Erythroblast (primary cell): ENCODE results near the gene MAP1LC3B2.
A peak's percentile ranks its signal among the peaks of the same experiment; 100 is the strongest.

Experiments used
- DNase-seq, 2 experiments: peaks; one replicate each; lab custom pipeline; 2025; lab: John Stamatoyannopoulos, UW
- GATA1 ChIP-seq: IDR thresholded peaks from 2 replicates; pipeline ENCODE4 v1.6.1; 2011; ENCODE audit warnings: low read depth, mild to moderate bottlenecking, control low read depth, low read length, moderate library complexity
- POLR2A ChIP-seq: IDR thresholded peaks from 2 replicates; pipeline ENCODE4 v1.6.1; 2011; ENCODE audit warnings: mild to moderate bottlenecking, low read length

MAP1LC3B2 gene

DNA sequence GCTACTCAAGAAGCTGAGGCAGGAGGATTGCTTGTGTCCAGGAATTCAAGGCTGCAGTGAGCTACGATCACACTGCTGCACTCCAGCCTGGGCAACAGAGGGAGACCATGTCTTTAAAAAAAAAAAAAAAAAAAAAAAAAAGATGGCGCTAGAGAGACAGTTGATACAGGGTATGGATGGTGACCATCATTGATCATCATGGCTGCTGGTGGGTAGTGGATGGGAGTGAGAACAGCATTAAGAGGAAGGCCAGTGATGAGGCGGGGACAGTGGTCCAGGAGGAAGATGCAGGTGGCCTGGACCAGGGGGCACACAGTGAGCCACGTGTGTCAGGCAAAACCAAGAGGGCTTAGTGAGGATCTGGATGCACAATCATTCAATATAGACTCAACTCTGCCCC, 26.8 kb upstream of the MAP1LC3B2 start:
- DNase-seq = peak in 1 of 2 experiments; percentile 33
- TF ChIP-seq POLR2A (no peak), GATA1 (no peak)

- no peak for DNase-seq
- TF ChIP-seq GATA1 = no peak
- no peak for TF ChIP-seq POLR2A
Observed at GRCh38 chr12:116532986-116533342, 26.2 kb upstream of the MAP1LC3B2 start.

- TF ChIP-seq GATA1 = no peak
- TF ChIP-seq POLR2A = peak; percentile 31
- DNase-seq = peak; percentile 81 to 87
Observed at GRCh38 chr12:116533343-116534251, 25.6 kb upstream of the MAP1LC3B2 start.

DNA sequence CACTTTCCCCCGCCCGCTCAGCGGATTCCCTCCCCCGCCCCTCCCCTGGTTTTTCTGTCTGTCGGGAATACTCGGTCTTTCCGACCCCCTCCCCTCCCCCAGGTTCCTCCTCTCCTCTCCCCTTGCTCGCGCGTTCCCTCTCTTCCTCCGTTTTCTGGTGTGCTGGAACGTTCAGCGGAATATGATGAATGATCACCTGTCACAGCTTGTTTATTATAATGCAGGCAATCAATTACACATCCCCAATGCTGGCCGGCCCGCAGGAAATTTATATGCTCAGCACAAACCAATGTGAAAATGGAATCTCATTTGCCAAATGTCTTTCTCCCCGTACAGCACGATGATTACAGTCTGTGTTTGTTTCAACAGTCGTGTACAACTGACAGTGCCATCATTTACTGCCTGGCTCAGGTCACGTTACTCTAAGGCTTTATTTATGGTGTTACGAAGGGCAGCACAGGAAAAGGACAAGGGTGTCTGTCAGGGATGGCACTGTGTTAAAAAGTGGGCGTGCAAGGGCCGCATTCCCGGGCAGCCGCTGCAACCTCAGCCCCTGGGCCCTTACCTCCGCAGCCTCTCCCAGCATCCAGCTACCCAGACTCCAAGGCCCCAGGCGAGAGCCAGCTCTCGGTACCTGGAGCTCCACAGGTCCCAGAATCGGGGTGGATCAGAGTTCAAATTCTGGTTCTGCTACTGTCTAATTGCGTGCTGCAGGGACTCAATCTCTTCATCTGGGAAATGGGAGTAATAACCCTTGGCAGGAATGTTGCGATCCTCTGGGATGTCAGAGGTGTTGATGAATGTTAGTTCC, 24.7 kb upstream of the MAP1LC3B2 start:
- DNase-seq = peak in 1 of 2 experiments; percentile 30
- TF ChIP-seq POLR2A = no peak
- TF ChIP-seq GATA1 = no peak

DNA sequence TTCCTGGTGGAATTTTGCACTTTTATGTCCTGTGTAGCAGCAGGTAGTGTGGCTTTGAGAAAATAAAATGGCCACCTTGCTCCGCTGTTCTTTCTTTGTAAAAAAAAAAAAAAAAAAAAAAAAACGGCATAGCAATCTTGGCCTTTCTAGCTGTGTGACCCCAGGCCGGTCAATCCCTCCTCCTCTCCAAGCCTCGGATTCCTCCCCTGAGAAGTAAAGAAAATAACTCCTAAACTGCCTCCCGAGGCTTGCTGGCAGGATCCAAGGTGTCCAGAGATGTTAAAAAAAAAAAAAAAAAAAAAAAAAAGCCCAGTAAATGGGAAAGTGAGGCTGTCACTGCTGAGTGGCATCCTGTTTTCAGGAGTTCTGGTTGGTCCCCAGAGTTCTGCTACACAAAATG, 23.9 kb upstream of the MAP1LC3B2 start:
- no peak for TF ChIP-seq POLR2A
- TF ChIP-seq GATA1 = no peak
- no peak for DNase-seq

- no peak for TF ChIP-seq POLR2A
- TF ChIP-seq GATA1 = no peak
- DNase-seq = no peak
Observed at GRCh38 chr12:116537101-116537904, 21.9 kb upstream of the MAP1LC3B2 start.

DNA sequence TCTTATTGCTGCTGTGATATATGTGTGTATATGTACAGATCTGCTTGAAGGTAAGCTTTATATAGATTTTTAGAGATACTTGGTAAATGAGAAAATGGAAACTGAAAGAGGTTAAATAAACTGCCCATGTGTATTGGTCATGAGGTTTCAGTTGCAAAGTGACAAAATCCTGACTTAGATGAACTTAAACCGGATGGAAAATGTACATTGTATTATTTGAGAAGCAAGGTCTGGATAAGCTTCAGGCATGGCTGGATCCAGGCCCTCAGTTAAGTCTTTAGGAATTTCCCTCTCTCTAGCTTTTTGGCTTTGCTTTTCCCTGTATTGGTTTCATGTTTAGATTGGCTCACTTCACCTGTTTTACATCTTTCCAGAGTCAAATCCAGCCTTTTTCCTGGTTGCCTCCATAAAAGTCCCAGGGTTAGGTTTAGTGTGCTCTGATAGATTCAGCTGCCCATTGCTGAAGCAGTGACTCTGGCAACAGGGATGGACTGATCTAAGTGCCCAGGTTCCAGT, 21.0 kb upstream of the MAP1LC3B2 start:
- TF ChIP-seq GATA1 = no peak
- no peak for TF ChIP-seq POLR2A
- no peak for DNase-seq

- no peak for DNase-seq
- TF ChIP-seq POLR2A = no peak
- no peak for TF ChIP-seq GATA1
Observed at GRCh38 chr12:116538682-116539305, 20.4 kb upstream of the MAP1LC3B2 start.

DNA sequence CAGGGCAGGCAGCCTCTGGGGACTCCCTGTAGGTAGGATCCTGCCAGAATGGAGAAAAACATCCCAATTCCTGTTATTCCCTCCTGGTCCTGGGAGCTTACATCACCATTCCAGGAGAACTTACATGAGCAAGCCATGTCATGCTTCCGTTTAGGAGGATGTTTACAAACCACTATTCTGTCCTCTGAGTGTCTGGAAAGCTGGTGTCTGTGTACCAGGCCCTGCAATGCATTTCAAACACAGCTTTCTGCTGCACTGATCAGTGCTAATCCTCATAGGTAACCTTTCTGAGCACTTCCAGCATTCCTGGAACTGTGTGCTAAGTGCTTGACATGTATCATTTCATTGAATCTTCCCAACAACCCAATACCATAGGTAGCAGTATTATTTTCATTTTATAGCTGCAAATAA, 19.8 kb upstream of the MAP1LC3B2 start:
- no peak for TF ChIP-seq POLR2A
- no peak for TF ChIP-seq GATA1
- no peak for DNase-seq

GRCh38 chr12:116539905-116540482, 19.2 kb upstream of the MAP1LC3B2 start:
- TF ChIP-seq GATA1 = no peak
- TF ChIP-seq POLR2A = no peak

GRCh38 chr12:116540622-116541152, 18.5 kb upstream of the MAP1LC3B2 start:
- no peak for DNase-seq
- TF ChIP-seq GATA1 = no peak
- TF ChIP-seq POLR2A = no peak

More at GRCh38 chr12:116539905-116540482, 19.2 kb upstream of the MAP1LC3B2 start:
- DNase-seq = no peak
